Stimulated activated CD4-positive, alpha-beta T cell treated with anti-CD3 and anti-CD28 coated beads, Interleukin-1b, Interleukin-23, amount 100 ng/mL, for 4 hours (primary cell): ENCODE data around the gene APOBEC3C.
A peak's percentile ranks its signal among the peaks of the same experiment; 100 is the strongest.
"Not testable (repeated sequence)": the region's sequence is repeated elsewhere in the genome, so short reads cannot be mapped to it uniquely, and the experiment has no call there.

Experiments used
- DNase-seq, 2 donors: peaks; one replicate each; pipeline ENCODE4 v3.0.0-alpha.2; 2020; ENCODE audit warnings: low read depth in 2 of 2

Gene APOBEC3C

DNA sequence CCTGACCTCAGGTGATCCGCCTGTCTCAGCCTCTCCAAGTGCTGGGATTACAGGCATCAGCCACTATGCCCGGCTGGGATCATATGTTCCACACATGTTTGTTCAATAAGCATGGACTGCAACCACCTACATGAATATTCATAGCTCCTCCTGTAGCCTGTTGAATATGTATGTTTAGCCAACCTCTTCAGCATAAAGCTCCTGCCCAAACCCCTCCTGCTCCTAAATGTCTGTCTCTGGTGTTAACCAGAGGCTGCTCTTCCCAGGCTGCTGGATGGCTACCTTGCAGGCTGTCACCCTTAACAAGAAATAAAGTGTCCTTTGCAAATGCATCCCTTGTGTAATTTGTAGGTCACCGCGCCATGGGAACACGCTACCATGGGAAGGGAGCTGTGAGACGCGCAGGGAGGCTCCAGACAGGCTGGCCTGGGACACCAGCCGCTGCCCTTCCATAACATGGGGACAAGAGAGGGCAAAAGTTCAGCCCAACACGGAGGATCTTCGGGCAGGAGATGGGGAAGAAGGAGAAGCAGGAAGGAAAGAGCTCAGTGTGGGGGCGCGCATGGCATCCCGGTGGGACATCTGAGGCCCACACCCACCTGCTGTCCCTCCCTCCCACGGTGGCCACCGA, 6.1 kb downstream of the APOBEC3C start:
- DNase-seq: not testable (repeated sequence)

DNA sequence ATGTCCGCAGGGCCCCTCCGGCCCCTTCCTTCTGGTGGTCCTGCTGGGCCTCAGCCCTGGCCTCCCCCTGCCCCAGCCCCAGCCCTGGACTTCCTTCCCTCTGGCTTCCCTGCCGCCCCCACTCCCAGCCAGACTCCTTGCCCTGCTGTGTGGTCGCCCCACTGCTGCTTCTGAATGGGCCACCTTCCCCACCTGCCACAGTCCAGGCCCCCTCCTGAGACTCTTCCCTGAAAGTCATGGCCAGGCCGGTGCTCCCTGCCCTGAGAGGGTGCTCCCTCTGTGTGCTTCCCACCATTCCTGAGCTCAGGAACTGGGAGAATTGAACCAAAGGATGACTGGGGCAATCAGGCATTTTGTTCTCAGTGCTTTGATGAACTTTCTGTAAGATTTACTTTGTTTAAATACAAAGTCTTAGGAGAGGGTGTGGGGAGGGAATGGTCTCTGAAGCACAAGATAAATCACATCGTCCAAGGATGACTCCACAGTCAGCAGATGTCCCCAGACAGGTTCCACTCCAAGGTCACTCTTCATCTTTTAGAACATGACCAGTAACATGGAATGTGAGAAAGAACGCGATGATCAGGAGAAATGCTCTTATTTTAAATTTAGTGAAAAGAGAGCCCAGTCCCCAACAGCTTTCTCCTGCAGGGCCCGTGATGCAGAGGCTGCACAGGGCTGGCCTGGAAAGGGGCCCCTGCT, 7.6 kb downstream of the APOBEC3C start:
- no peak for DNase-seq

DNA sequence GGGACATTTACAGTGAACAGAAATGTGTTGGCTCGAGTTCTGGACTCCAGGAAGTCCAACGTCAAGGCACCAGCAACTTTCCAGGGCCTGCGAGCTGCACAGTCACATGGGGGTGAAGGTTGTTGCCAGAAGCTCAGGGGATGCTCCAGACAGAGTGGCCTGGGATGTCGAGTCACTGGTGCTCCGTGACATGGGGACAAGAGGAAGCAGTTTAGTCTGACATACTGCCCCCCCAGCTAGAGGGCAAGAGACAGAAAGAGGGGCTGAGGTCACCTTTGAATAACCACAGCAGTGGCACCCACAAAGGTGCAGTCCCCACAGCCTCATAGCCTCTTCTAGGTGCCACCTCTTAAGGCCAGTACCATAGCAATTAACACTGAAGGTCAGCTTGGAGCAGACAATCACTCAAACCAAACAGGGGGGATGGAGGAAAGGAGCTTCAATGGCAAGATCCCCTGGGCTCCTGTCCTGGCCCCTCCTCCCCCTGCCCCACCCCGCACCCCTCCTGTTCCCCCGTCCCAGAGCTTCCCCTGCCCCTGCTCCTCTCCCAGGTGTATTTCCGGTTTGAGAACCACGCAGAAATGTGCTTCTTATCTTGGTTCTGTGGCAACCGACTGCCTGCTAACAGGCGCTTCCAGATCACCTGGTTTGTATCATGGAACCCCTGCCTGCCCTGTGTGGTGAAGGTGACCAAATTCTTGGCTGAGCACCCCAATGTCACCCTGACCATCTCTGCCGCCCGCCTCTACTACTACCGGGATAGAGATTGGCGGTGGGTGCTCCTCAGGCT, 10.7 kb downstream of the APOBEC3C start:
- DNase-seq: no peak

DNA sequence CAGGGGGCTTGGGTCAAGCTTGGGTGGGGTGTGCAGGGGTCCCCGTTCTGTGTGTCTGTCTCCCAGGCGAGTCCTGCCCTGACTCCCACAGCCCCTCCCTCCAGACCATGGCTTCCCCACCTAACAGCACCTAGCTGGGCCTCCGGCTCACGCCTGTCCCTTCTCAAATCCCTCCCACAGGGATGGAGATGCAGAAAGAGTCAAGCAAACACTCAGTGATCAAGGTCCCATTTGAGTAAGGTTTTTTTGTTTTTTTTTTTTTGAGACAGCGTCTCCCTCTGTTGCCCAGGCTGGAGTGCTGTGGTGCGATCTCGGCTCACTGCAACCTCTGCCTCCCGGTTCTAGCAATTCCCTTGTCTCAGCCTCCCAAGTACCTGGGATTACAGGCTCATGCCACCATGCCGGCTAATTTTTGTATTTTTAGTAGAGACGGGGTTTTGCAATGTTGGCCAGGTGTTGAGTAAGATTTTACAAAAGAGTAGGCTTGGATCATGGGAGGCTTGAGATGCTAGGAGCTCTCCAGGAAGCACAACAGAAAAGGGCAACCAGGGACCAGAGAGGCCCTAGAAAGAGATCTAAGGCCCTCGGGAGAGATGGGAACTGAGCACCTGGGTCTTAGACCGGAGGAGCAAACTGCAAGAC, 12.6 kb downstream of the APOBEC3C start:
- DNase-seq: no peak

DNA sequence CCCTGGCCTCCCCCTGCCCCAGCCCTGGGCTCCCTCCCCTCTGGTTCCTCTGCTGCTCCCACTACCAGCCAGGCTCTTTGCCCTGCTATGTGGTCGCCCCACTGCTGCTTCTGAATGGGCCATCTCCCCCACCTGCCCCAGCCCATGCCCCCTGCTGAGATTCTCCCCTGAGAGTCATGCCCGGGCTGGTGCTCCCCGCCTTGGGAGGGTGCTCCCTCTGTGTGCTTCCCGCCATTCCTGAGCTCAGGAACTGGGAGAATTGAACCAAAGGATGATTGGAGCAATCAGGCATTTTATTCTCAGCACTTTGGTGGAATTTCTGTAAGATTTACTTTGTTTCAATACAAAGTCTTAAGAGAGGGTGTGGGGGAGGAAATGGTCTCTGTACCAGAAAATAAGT, 13.7 kb downstream of the APOBEC3C start:
- DNase-seq: no peak

DNA sequence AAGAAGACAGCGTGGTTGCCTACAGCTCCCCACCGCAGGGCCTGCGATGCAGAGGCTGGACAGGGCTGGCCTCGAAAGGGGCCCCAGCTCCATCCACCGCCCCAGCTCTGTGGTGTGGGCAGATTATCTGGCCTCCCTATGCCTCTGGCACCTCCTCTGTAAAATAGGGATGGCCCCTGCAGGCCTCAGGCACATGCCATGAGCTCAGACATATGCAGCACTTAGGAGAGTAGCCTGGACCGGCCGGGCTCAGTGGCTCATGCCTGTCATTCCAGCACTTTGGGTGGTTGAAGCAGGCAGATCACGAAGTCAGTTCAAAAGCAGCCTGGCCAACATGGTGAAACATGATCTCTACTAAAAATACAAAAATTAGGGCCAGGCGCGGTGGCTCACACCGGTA, 14.2 kb downstream of the APOBEC3C start:
- DNase-seq: no peak

DNA sequence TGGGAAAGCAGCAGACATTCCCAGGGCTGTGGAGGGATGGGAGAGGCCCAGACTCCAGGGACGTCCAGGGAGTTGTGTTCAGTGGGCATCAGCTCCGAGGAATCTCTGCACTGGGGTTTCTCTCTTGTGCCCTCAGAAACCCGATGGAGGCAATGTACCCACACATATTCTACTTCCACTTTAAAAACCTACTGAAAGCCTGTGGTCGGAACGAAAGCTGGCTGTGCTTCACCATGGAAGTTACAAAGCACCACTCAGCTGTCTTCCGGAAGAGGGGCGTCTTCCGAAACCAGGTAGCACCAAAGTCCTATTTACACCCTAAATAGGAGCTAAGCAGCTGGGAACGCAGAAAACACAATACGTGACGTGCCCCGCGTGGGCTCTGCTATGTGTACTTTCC, 15.2 kb downstream of the APOBEC3C start:
- no peak for DNase-seq

DNA sequence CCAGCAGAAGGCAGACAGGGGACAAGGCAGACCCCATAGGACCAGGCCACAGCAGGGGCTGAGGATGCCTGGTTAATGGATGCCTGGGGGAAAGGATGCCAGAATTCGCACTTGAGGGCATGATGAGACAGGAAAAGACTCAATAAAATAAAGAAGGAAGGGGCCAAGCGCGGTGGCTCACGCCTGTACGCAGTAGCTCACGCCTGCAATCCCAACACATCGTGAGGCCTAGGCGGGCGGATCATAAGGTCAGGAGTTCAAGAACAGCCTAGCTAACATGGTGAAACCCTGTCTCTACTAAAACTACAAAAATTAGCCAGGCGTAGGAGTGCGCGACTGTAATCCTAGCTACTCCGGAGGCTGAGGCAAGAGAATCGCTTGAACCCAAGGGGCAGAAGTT, 16.6 kb downstream of the APOBEC3C start:
- no peak for DNase-seq

DNA sequence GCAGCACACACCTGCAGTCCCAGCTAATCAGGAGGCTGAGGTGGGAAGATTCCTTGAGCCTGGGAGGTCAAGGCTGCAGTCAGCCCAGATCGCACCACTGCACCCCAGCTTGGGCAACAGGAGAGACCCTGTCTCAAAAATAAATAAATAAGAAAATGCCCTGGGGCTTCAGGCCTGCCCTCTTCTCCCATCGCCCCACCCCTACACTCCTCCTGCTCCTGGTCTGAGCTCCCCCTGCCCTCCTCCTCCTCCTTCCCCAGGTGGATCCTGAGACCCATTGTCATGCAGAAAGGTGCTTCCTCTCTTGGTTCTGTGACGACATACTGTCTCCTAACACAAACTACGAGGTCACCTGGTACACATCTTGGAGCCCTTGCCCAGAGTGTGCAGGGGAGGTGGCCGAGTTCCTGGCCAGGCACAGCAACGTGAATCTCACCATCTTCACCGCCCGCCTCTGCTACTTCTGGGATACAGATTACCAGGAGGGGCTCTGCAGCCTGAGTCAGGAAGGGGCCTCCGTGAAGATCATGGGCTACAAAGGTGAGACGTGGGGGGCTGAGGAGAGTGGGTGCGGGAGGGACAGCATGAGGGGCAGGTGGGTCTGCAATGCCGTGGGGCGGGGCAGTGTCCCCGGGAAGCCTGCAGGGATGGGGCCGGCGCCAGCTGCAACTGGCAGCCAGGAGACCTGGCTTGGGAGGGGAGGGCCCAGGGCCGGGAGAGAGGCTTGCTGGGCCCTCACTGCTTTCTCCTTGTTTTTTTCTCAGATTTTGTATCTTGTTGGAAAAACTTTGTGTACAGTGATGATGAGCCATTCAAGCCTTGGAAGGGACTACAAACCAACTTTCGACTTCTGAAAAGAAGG, 17.6 kb downstream of the APOBEC3C start:
- not testable (repeated sequence) for DNase-seq

DNA sequence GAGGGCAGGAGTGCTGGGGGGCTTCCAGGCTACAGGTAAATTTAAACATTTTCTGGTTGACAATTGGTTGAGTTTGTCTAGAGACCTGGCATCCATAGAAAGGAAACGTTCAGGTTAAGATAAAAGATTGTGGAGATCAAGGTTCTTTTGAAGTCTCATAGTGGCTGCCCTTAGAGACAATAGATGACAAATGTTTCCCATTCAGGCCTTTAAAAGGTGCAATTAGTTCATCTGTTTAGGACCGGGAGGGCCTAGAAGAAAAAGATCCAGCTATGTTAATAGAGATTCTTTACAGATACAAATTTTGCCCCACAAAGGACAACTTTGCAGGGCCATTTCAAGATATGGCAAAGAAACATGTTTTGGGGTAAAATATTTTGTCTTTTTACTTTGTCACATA, 23.0 kb downstream of the APOBEC3C start:
- not testable (repeated sequence) for DNase-seq

DNA sequence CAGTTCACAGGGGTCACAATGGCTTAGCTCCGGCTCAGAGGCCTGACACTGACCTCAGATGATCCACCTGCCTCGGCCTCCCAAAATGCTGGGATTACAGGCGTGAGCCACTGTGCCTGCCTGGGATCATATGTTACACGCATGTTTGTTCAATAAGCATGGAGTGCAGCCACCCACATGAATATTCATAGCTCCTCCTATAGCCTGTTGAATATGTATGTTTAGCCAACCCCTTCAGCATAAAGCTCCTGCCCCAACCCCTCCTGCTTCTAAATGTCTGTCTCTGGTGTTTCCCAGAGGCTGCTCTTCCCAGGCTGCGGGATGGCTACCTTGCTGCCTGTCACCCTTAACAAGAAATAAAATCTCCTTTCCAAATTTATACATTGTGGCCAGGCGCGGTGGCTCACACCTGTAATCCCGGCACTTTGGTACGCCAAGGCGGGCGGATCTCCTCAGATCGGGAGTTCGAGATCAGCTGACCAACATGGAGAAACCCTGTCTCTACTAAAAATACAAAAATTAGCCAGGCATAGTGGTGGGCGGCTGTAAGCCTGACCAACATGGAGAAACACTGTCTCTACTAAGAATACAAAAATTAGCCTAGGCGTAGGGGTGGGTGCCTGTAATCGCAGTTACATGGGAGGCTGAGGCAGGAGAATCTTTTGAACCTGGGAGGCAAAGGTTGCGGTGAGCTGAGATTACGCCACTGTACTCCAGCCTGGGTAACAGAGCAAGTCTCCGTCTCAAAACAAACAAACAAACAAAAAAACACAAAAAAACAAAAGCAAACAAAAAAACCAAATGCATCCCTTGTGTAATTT, 25.5 kb downstream of the APOBEC3C start:
- DNase-seq: no peak

DNA sequence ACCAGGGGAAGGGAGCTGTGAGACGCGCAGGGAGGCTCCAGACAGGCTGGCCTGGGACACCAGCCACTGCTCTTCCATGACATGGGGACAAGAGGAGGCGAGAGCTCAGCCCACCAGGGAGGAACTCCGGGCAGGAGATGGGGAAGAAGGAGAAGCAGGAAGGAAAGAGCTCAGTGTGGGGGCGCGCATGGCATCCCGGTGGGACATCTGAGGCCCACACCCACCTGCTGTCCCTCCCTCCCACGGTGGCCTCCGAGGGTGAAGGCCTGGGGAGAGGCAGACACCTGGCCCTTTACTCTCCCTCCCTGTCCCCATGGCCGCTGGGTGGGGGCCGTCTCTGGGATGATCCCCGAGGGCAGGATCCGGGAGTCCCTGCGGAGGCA, 26.1 kb downstream of the APOBEC3C start:
- DNase-seq: not testable (repeated sequence)

DNA sequence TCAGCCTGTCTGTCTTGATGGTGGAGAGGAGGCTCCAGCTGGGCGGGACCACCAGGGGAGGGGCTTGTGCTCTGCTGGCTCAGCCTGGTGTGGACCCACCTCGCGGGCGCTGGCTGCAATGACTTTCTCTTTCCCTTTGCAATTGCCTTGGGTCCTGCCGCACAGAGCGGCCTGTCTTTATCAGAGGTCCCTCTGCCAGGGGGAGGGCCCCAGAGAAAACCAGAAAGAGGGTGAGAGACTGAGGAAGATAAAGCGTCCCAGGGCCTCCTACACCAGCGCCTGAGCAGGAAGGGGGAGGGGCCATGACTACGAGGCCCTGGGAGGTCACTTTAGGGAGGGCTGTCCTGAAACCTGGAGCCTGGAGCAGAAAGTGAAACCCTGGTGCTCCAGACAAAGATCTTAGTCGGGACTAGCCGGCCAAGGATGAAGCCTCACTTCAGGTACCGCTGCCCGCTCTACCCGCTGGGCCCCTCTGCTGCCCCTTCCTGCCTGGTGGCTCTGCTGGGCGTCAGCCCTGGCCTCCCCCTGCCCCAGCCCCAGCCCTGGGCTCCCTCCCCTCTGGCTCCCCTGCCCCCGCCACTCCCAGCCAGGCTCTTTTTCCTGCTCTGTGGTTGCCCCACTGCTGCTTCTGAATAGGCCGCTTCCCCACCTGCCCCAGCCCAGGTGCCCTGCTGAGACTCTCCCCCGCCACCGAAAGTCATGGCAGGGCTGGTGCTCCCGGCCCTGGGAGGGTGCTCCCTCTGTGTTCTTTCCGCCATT, 26.7 kb downstream of the APOBEC3C start, which contains the start of gene APOBEC3F:
TSS of gene APOBEC3F (plus strand) at position 327 of the 759 bp plus-strand sequence. CDS start at position 424, 97 bp downstream.
- DNase-seq: peak; percentile 39 to 50

DNA sequence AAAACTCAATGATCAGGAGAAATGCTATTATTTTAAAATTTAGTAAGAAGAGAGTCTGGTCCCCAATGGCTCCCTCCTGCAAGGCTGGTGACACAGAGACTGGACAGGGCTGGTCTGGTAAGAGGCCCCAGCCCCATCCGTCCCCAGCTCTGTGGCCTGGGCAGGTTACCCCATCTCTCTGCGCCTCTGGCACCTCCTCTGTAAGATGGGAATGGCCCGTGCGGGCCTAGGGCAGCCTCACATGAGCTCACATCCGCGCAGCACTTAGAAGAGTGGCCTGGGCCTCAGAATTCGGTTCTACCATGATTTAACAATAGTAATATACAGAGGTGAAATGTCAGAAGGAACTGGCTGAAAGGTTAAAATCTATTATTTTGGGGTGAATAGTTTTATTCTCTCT, 27.9 kb downstream of the APOBEC3C start:
- no peak for DNase-seq

DNA sequence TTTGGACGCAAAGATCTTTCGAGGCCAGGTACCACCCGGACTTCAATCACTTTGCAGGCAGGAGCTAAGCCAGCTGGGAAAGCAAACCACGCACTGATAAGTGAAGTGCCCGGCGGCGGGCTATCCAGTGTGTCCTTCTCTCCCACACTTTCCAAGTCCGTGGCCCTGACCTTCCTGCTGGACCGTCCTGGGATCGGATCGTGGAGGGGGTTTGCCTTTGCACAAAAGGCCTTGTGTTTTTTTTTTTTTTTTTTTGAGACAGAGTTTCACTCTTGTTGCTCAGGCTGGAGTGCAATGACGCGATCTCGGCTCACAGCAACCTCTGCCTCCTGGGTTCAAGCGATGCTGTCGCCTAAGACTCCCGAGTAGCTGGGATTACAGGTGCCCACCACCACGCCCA, 29.0 kb downstream of the APOBEC3C start:
- DNase-seq: not testable (repeated sequence)

DNA sequence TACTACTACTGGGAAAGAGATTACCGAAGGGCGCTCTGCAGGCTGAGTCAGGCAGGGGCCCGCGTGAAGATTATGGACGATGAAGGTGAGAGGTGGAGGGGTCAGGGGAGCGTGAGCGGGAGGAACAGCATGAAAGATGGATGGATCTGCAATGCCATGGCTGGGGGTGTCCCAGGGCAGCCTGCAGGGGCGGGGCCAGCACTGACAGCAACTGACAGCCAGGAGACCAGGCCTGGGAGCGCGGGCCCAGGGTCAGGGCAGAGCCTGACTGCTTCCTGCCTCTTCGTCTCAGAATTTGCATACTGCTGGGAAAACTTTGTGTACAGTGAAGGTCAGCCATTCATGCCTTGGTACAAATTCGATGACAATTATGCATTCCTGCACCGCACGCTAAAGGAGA, 31.1 kb downstream of the APOBEC3C start:
- not testable (repeated sequence) for DNase-seq

DNA sequence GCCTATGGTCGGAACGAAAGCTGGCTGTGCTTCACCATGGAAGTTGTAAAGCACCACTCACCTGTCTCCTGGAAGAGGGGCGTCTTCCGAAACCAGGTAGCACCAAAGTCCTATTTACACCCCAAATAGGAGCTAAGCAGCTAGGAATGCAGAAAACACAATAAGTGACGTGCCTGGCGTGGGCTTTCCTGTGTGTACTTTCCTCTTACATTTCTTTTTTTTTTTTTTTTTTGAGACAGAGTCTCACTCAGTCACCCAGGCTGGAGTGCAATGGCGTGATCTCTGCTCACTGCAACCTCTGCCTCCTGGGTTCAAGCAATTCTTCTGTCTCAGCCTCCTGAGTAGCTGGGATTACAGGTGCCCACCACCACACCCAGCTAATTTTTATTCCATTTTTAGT, 35.4 kb downstream of the APOBEC3C start:
- DNase-seq: not testable (repeated sequence)

DNA sequence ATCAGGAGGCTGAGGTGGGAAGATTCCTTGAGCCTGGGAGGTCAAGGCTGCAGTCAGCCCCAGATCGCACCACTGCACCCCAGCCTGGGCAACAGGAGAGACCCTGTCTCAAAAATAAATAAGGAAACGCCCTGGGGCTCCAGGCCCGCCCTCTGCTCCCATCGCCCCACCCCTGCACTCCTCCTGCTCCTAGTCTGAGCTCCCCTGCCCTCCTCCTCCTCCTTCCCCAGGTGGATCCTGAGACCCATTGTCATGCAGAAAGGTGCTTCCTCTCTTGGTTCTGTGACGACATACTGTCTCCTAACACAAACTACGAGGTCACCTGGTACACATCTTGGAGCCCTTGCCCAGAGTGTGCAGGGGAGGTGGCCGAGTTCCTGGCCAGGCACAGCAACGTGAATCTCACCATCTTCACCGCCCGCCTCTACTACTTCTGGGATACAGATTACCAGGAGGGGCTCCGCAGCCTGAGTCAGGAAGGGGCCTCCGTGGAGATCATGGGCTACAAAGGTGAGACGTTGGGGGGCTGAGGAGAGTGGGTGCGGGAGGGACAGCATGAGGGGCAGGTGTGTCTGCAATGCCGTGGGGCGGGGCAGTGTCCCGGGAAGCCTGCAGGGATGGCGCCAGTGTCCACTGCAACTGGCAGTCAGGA, 37.9 kb downstream of the APOBEC3C start:
- DNase-seq: not testable (repeated sequence)

DNA sequence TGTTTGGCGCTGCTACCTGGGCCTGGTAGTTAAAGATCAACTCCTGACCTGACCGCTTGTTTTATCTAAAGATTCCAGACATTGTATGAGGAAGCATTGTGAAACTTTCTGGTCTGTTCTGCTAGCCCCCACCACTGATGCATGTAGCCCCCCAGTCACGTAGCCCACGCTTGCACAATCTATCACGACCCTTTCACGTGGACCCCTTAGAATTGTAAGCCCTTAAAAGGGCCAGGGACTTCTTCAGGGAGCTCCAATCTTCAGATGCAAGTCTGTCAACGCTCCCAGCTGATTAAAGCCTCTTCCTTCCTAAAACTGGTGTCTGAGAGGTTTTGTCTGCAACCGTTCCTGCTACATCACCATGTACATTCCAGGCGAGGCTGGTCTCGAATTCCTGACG, 41.6 kb downstream of the APOBEC3C start:
- no peak for DNase-seq
